Neural progenitor cell (in vitro differentiated cells): Measurements from ENCODE around the gene SH3GLB2.

Experiments
- CTCF ChIP-seq: fragments of 200-600 bp; sonication (generic); IDR thresholded peaks from 2 replicates; pipeline ENCODE4 v1.5.1; 2017; ENCODE audit warnings: antibody characterized with exemption, mild to moderate bottlenecking
- EZH2 ChIP-seq: fragments of 200-600 bp; sonication (generic); IDR thresholded peaks from 2 replicates; pipeline ENCODE4 v1.6.1; 2017; ENCODE audit warnings: antibody characterized with exemption, mild to moderate bottlenecking, moderate library complexity

DNA sequence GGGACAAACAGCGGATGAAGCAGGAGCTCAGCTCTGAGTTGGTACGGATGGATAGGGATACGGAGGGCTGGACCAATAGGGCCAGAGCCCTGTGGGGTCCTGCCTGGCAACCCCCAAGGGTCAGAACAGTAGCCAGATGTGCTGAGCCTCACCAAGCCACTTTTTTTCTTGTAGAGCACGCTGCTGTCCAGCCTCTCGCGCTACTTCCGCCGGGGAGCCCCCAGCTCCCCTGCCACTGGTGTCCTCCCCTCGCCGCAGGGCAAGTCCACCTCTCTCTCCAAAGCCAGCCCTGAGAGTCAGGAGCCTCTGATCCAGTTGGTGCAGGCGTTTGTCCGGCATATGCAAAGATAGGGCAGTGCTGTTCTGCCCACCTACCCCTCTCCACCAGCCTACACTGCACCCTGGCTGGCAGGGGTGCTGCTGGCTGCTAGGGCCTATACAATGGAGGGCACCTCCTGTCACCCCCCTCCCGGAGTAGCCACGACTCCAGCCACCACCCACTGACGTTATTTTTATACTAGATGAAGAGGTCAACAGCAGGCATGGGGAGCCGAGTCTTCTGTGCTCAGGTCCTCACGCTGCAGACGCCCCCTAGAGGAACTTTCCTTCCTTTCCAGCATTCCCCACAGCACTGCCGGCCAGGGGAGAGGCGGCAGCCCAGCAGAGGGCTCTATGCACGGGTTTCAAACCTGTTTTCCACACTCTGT is 21.6 kb downstream of the SH3GLB2 start:
- TF ChIP-seq CTCF (peak; percentile 91), EZH2 (no peak)
